COLO829 (cell line): ENCODE measurements around the gene TICRR.
"Not testable (repeated sequence)": the region's sequence is repeated elsewhere in the genome, so short reads cannot be mapped to it uniquely, and the experiment has no call there.

ENCODE experiments used
- DNase-seq: peaks from one replicate; pipeline ENCODE4 v3.0.0; 2012; ENCODE audit warnings: low spot score

The TICRR gene

GRCh38 chr15:89566181-89566580 is 9.1 kb upstream of the TICRR start:
- DNase-seq: no peak

GRCh38 chr15:89566621-89567294 is 8.5 kb upstream of the TICRR start:
- no peak for DNase-seq

DNA sequence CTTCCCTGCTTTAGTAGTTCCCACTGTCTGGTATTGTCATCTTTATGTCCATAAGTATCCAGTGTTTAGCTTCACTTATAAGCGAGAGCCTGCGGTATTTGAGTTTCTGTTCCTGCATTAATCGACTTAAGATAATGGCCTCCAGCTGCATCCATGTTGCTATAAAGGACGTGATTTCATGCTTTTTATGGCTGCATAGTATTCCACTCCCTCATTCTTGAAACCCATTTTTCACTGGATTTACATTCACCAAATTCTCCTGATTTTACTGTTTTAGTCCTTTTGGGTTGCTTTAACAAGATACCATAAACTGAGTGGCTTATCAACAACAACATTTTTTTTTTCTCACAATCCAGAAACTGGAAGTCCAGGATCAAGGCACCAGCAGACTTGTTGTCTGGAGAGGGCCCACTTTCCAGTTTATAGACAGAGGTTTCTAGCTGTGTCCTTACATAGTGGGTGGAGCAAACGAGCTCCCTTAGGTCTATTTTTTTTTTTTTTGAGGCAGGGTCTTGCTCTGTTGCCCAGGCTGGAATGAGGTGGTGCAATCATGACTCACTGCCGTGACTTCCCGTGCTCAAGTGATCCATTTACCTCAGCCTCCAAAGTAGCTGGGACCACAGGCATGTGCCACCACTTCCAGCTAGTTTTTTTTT is 6.1 kb upstream of the TICRR start:
- no peak for DNase-seq

DNA sequence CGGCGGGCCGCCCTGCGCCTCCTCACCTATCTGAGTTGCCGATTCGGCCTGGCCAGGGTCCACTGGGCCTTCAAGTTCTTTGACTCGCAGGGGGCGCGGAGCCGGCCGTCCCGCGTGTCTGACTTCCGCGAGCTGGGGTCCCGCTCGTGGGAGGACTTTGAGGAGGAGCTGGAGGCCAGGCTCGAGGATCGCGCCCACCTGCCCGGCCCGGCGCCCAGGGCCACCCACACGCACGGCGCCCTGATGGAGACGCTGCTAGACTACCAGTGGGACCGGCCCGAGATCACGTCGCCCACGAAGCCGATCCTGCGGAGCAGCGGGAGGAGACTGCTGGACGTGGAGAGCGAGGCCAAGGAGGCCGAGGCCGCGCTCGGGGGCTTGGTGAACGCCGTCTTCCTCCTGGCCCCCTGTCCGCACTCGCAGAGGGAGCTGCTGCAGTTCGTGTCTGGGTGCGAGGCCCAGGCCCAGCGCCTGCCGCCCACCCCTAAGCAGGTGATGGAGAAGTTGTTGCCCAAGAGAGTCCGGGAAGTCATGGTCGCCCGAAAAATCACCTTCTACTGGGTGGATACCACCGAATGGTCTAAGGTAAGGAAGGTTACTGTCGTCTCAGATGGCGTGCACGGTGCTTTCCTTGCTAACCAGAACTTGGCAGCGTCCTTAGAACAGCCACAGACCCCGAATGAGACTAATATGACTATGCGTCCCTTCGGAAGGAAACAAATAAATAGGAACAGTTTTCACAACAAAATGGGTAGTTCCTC is 567 bp downstream of the TICRR start:
- DNase-seq: no peak

DNA sequence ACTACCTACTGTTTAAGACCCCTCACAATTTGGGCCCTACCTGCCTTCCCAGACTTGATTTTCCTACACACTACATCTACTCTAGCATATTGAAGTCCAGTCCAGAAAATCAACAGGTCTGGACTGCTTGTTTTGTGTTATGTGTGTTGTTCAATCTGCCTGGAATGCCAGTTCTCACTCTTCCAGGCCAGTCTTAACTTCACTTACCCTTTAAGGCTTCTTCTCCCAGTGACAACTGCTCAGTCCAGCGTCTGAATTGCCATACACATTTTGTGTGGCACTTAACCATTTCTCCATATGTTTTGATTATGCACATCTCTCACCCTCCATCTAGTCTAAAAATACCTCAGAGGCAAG is 1.1 kb downstream of the TICRR start:
- no peak for DNase-seq

GRCh38 chr15:89577776-89578115 is 2.5 kb downstream of the TICRR start:
- no peak for DNase-seq

- no peak for DNase-seq
Measured at GRCh38 chr15:89578146-89578545, 2.9 kb downstream of the TICRR start.

GRCh38 chr15:89580747-89581146 is 5.5 kb downstream of the TICRR start:
- not testable (repeated sequence) for DNase-seq

DNA sequence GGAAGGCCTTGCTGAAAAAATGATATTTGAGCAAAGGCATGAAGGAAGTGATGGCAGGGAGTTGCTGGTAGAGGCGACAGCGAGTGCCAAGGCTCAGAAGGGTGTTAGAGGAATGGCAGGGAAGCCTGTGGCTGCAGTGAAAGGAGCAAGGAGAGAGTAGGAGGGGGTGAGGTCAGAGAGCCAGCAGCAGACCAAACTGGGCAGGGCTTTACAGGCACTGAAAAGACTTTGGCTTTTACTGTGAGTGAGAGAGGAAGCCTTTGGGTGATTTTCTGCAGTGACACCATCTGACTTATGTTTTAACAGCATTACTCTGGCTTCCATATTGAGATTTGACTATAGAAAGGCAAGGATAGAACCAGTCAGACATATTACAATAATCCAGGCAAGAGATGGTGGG is 11.4 kb downstream of the TICRR start:
- DNase-seq: no peak

DNA sequence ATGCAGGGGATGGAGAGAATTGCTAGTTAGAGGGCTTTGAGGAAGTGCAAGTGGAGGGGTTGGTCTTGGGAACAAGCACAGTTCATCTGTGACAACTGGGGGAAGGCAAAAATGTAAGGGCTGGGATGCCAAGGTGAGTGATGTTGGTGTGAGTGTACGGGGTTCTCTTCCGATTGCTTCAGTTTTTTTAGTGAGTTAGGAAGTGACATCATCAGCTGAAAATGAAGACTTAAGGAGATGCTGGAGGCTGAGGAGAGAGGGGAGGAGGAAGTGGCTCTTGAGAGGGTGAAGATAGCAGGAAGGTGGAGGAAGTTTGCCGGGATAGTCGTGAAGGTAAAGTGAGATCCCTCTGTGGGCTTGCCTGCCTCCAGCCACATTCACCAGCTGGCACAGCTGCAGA is 12.7 kb downstream of the TICRR start:
- no peak for DNase-seq

GRCh38 chr15:89591834-89592233 is 16.6 kb downstream of the TICRR start:
- no peak for DNase-seq

DNA sequence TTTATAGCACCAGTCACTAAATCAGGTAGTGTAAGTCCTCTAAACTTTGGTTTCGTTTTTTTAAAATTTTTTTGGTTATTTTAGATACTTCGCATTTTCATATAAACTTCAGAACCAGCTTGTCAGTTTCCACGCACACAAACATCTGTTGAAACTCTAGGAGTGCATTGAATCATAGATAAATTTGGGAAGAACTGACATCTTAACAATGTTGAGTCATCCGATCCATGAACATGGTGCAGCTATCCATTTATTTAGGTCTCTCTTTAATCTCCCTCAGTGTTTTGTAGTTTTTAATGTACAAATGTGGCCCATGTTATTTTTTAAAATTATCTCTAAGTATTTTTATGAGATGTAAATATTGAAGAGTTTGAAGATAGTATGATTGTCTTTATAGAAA is 17.7 kb downstream of the TICRR start:
- DNase-seq: no peak

DNA sequence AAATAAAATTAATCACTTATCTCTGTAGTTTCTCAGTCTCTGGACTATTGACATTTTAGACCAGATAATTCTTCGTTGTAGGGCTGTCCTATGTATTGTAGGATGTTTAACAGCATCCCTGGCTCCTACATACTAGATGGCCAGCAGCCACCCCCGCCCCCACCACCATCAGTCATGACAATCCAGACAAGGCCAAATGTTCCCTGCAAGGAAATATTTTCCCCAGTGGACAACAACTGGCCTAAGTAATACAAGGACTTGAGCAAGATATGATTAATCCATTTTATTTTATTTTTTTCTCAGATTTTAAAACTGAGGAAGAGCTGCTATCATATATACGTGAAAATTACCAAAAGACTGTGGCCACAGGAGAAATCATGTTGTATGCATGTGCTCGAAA is 23.8 kb downstream of the TICRR start:
- no peak for DNase-seq

- no peak for DNase-seq
Measured at GRCh38 chr15:89611317-89611716, 36.0 kb downstream of the TICRR start.

DNA sequence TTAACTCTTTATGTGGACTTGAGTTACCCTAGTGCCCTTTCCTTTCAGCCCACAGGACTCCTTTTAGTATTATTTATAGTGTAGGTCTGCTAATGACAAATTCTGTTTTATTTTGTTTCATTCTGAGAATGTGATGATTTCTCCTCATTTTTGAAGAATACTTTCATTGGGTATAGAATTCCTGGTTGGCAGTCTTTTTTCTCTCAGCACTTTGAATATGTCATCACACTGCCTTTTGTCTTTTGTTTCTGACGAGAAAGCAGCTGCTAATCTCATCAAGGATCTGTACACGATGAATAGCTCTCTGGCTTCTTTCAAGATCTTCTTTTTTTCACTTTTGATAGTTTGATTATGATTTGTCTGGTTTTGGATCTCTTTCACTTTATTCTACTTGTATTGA is 37.8 kb downstream of the TICRR start:
- DNase-seq: no peak

DNA sequence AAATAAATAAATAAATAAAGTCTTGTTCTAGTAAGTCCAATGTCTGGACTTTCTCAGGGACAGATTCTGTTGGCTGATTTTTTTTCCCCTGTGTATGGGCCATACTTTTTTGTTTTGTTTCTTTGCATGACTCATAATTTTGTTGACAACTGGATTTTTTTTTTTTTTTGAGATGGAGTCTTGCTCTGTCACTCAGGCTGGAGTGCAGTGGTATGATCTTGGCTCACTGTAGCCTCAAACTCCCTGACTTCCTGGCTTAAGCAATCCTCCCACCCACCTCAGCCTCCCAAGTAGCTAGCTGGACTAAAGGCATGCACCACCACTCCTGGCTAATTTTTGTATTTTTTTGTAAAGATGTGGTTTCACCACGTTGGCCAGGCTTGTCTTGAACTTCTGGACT is 38.9 kb downstream of the TICRR start:
- DNase-seq: no peak

GRCh38 chr15:89615135-89615534 is 39.9 kb downstream of the TICRR start:
- no peak for DNase-seq

GRCh38 chr15:89616228-89616627 is 41.0 kb downstream of the TICRR start:
- no peak for DNase-seq

DNA sequence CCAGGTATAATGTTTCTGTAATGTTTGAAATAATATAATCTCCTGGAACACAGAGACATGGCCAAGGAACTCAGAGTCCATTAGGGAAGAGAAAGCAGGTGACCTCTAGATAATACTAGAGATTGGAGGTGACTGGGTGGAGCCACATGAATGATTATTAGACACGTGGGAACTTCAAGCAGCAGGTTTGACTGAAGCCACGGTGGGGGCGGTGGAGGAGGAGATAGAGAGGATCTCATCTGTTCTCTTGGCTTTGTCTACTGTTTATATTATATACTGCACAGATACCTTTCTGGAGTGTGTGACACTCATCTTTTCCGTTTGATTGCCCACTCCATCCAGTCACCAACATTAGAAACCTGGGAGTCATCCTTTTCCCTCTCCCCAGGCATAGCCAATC is 46.3 kb downstream of the TICRR start:
- DNase-seq: no peak

GRCh38 chr15:89623165-89623564 is 47.9 kb downstream of the TICRR start:
- no peak for DNase-seq

DNA sequence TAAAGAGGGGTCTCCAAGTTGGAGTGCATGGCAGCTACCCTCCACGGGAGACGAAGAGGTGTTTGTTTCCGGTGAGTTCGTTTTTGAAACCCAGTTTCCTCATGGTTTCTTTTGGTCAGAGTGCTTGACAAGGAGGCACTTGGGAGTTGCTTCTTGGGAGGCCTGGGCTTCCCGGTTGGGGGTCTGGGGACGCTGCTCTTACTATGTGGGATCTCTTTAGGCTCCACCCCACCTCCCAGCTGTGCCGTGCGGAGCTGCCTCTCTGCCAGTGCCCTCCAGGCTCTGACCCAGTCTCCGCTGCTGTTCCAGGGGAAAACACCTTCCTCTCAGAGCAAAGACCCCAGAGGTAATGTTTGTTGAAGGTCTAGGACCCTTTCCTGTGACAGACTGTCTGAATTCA is 50.4 kb downstream of the TICRR start:
- DNase-seq: no peak

- no peak for DNase-seq
Measured at GRCh38 chr15:89627256-89627970, 52.1 kb downstream of the TICRR start.

DNA sequence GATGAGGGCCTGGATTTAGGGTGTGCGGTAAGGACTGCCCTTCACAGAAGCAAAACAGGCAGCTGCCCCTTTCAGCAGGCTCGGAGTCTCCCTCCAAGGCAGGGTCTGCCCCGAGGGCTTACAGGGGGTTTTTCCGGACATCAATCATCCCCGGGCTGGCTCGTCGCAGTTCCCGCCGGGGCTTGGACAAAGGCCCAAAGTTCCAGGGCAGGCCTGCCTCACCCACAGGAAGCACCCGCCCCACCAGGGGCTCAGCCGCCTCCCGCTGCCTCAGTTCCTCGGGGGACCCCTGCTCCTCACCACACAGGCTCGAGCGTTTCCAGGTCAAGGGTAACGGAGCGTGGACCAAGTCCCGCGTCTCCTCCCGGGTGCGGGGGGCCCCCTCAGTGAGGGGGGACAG is 53.0 kb downstream of the TICRR start:
- no peak for DNase-seq
